HG03175 (cell line): Measurements from ENCODE around the gene CD302.
"Not testable (repeated sequence)": the region's sequence is repeated elsewhere in the genome, so short reads cannot be mapped to it uniquely, and the experiment has no call there.

ENCODE experiments used
- ATAC-seq: cut with Tn5 transposase; IDR thresholded peaks from one replicate; pipeline ENCODE4 v1.9.1; 2021; ENCODE audit warnings: mild to moderate bottlenecking, moderate library complexity; ENCODE audit not compliant: unreplicated experiment

Gene CD302

GRCh38 chr2:159797543-159798375 lies at the start of gene CD302:
Gene CD302 (minus strand): TSS chr2:159798208. CDS start chr2:159798198, 10 bp downstream.
- ATAC-seq = peak; percentile 68

- no peak for ATAC-seq
Observed at GRCh38 chr2:159846564-159846963, 48.6 kb upstream of the CD302 start.

- ATAC-seq = no peak
Observed at GRCh38 chr2:159840616-159841015, 42.6 kb upstream of the CD302 start.

- no peak for ATAC-seq
Observed at GRCh38 chr2:159832858-159833257, 34.9 kb upstream of the CD302 start.

GRCh38 chr2:159832026-159832425 lies 34.0 kb upstream of the CD302 start:
- no peak for ATAC-seq

GRCh38 chr2:159829376-159829775 lies 31.4 kb upstream of the CD302 start:
- ATAC-seq = no peak

GRCh38 chr2:159828738-159829137 lies 30.7 kb upstream of the CD302 start:
- no peak for ATAC-seq

- ATAC-seq = not testable (repeated sequence)
Observed at GRCh38 chr2:159822478-159822833, 24.4 kb upstream of the CD302 start.

- ATAC-seq = not testable (repeated sequence)
Observed at GRCh38 chr2:159821775-159822477, 23.9 kb upstream of the CD302 start.

- ATAC-seq = no peak
Observed at GRCh38 chr2:159818940-159819339, 20.9 kb upstream of the CD302 start.

- no peak for ATAC-seq
Observed at GRCh38 chr2:159817283-159817682, 19.3 kb upstream of the CD302 start.

- no peak for ATAC-seq
Observed at GRCh38 chr2:159811232-159811631, 13.2 kb upstream of the CD302 start.

GRCh38 chr2:159808032-159808425 lies 10.0 kb upstream of the CD302 start:
- no peak for ATAC-seq

GRCh38 chr2:159807183-159808031 lies 9.4 kb upstream of the CD302 start:
- ATAC-seq = peak; percentile 47

- ATAC-seq = no peak
Observed at GRCh38 chr2:159804941-159805340, 6.9 kb upstream of the CD302 start.

GRCh38 chr2:159803235-159803962 lies 5.4 kb upstream of the CD302 start:
- ATAC-seq = no peak

- ATAC-seq = no peak
Observed at GRCh38 chr2:159802673-159803072, 4.7 kb upstream of the CD302 start.

GRCh38 chr2:159799833-159800232 lies 1.8 kb upstream of the CD302 start:
- no peak for ATAC-seq

- ATAC-seq = no peak
Observed at GRCh38 chr2:159798376-159798725, 343 bp upstream of the CD302 start.

GRCh38 chr2:159797225-159797542 lies 824 bp downstream of the CD302 start:
- ATAC-seq = no peak
